HG02642 (cell line): ENCODE data around the gene NEDD8.
A peak's percentile ranks its signal among the peaks of the same experiment; 100 is the strongest.
"Not testable (repeated sequence)": the region's sequence is repeated elsewhere in the genome, so short reads cannot be mapped to it uniquely, and the experiment has no call there.

Source experiments
- ATAC-seq: cut with Tn5 transposase; IDR thresholded peaks from one replicate; pipeline ENCODE4 v1.9.1; 2021; ENCODE audit warnings: mild to moderate bottlenecking; ENCODE audit not compliant: unreplicated experiment, poor library complexity

Gene NEDD8

GRCh38 chr14:24231263-24232120, 675 bp downstream of the NEDD8 start:
- peak; percentile 18 for ATAC-seq

GRCh38 chr14:24228902-24229301, 3.3 kb downstream of the NEDD8 start:
- no peak for ATAC-seq

- no peak for ATAC-seq
Observed at GRCh38 chr14:24226473-24226872, 5.7 kb downstream of the NEDD8 start.

- ATAC-seq = no peak
Observed at GRCh38 chr14:24224618-24225071, 7.5 kb downstream of the NEDD8 start.

- ATAC-seq = not testable (repeated sequence)
Observed at GRCh38 chr14:24222987-24223386, 9.2 kb downstream of the NEDD8 start.

GRCh38 chr14:24219521-24219920, 12.6 kb downstream of the NEDD8 start:
- no peak for ATAC-seq

- ATAC-seq = no peak
Observed at GRCh38 chr14:24219080-24219479, 13.1 kb downstream of the NEDD8 start.

- ATAC-seq = not testable (repeated sequence)
Observed at GRCh38 chr14:24216876-24217275, 15.3 kb downstream of the NEDD8 start.

- no peak for ATAC-seq
Observed at GRCh38 chr14:24216345-24216699, 15.8 kb downstream of the NEDD8 start.

- ATAC-seq = peak; percentile 65
Observed at GRCh38 chr14:24215495-24216344, 16.4 kb downstream of the NEDD8 start, which contains the start of gene MDP1. TSS of gene MDP1 (minus strand) at chr14:24216066. CDS start at chr14:24215955, 111 bp downstream.

- no peak for ATAC-seq
Observed at GRCh38 chr14:24213866-24214662, 18.1 kb downstream of the NEDD8 start.

GRCh38 chr14:24212924-24213865, 19.0 kb downstream of the NEDD8 start, which contains the start of gene CHMP4A:
TSS of gene CHMP4A (minus strand) at chr14:24213488. CDS start at chr14:24213439, 49 bp downstream.
- ATAC-seq = peak; percentile 81

- no peak for ATAC-seq
Observed at GRCh38 chr14:24211311-24211710, 20.9 kb downstream of the NEDD8 start.

- ATAC-seq = no peak
Observed at GRCh38 chr14:24207625-24208024, 24.5 kb downstream of the NEDD8 start.

- no peak for ATAC-seq
Observed at GRCh38 chr14:24207104-24207551, 25.0 kb downstream of the NEDD8 start.

GRCh38 chr14:24206260-24207103, 25.7 kb downstream of the NEDD8 start:
- no peak for ATAC-seq

- no peak for ATAC-seq
Observed at GRCh38 chr14:24204163-24205146, 27.7 kb downstream of the NEDD8 start.
